VCaP (cell line): ENCODE measurements around the gene ARHGAP42.

Experiments used
- H3K27ac ChIP-seq: fragments of 450-650 bp; 2 replicates; pipeline ENCODE4 v1.5.1; 2017
- TF ChIP-seq, protein P1 (sequence below): fragments of 450-650 bp; conservative IDR thresholded peaks from 2 replicates; pipeline ENCODE4 v1.5.1; 2017; ENCODE audit warnings: mild to moderate bottlenecking, moderate library complexity

Gene ARHGAP42

DNA sequence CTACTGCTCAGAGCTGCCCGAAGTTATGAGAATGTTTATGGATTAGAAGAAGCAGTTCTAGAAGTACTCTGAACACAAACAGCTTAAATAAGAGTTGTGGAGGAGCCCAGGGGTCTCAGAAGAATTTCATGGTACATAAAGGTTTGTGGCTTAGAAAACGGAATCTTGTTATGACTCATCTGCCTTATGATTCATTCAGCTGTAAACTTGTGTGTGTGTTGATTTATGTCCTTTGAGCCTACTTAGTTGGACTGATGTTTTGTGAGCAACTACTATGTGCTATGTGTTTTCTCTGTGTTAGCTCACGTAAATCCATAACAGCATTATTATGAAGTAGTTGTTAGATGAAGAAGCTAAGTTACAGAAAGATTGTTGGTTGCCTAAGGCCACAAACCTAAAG is 238.8 kb downstream of the ARHGAP42 start:
- TF ChIP-seq, protein P1, sequence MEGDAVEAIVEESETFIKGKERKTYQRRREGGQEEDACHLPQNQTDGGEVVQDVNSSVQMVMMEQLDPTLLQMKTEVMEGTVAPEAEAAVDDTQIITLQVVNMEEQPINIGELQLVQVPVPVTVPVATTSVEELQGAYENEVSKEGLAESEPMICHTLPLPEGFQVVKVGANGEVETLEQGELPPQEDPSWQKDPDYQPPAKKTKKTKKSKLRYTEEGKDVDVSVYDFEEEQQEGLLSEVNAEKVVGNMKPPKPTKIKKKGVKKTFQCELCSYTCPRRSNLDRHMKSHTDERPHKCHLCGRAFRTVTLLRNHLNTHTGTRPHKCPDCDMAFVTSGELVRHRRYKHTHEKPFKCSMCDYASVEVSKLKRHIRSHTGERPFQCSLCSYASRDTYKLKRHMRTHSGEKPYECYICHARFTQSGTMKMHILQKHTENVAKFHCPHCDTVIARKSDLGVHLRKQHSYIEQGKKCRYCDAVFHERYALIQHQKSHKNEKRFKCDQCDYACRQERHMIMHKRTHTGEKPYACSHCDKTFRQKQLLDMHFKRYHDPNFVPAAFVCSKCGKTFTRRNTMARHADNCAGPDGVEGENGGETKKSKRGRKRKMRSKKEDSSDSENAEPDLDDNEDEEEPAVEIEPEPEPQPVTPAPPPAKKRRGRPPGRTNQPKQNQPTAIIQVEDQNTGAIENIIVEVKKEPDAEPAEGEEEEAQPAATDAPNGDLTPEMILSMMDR: no peak
- H3K27ac ChIP-seq: no peak overlapping the region

DNA sequence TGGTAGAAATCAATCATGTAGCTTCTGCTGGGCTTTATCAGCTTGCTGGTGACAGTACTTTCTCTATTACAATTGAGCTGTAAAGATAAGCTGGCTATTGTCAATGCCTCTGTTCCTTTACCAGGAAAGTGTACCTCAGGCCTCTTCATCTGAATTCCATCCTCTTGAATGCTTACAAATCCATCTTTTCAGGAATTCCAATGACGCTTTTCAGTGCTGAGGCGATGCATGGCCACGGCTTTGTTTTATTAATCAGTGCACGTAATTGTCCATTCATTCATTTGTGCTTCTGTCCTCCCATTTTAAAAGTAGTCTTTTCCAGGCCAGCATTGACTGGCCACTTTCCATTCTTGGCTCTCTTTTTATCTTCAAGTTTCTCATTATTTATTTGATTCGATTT is 240.5 kb downstream of the ARHGAP42 start:
- TF ChIP-seq, protein P1: no peak
- no peak overlapping the region for H3K27ac ChIP-seq

DNA sequence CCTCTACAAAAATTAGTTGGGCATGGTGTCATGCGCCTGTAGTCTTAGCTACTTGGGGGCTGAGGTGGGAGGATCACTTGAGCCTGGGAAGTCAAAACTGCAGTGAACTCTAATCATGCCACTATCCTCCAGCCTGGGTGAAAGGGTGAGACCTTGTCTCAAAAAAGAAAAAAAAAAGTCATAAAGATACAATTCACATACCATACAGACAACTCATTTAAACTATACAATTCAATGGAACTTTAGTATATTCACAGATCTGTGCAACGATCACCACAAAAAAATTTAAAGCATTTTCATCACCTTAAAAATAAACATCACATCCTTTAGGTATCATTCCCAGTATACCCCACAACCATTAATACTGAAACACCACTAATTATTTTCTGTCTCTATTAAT is 241.3 kb downstream of the ARHGAP42 start:
- TF ChIP-seq, protein P1: no peak
- H3K27ac ChIP-seq: no peak overlapping the region

GRCh38 chr11:100929377-100929776 is 242.3 kb downstream of the ARHGAP42 start:
- TF ChIP-seq, protein P1: no peak
- no peak overlapping the region for H3K27ac ChIP-seq

DNA sequence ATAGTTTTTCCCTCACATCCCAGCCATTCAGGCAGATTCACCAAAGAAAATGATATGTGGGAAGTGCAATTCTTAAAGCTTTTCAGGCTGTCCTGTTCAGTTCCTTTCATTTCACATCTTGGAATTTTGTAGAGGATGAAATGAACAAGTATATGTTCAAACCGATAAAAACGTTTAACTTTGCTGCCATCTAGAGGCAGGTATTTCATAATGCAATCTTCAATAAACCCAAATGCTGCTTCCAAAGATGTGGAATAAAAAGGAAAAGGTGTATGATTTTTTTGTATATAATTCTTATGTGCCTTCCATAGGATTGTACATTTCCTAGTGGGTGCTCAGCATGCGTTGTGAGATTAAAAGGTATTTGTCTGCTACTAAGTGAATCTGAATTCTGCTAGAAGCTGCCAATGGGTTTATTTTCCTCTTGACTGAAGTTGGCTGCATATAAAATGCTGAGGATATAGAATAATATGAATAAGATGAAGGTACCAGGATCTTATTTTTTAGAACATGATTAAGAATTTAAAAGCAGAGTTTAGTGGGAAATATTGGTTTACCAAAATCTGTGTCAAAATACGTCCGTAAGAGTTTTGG is 243.2 kb downstream of the ARHGAP42 start:
- no peak overlapping the region for H3K27ac ChIP-seq
- TF ChIP-seq, protein P1: peak; percentile 74

DNA sequence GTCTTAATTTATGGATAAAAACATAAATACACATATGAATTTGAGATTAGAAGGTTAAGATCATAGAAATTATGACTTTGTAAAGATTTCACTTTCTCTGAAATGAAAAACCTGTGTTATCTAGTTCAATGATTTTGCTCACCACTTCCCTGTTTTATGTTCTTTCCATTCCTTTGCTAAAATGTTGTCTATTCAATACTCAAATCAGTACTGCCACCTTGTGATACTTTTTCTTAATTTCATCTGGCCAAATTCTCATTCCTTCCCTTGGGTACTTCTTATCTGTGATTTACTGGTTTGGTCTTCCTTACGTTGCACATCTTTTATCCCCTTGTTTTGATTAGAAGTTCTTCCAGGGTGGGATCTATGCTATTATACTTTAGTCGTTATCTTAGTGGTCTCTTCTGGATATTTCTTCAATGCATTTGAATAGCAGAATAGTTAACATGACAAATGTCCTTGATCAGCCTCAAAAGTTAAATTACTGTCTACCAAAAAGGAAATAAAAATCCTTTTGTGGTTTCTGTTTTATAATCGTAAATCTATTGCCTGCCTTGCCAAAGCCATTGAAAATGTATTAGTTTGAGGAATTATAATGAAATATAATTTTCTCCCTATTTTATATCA is 245.5 kb downstream of the ARHGAP42 start:
- TF ChIP-seq, protein P1: peak; percentile 78
- no peak overlapping the region for H3K27ac ChIP-seq

DNA sequence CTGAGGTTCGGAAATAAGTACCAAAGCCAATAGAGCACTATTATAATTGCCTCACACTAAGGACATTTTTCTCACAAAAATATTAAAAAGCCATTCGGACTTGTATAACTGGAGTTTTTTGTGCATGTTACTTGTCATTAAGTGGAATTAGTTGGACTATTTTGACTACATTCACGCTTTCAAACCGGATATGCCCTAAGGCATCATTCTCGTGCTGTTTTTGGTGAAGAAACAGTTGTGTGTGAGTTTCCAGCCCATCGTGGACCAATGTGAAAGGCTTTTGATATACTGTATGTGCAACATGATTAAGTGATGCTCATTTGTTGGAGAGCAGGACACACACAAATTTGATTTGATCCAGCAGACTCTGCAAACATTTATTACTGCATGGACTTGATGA is 249.7 kb downstream of the ARHGAP42 start:
- no peak overlapping the region for H3K27ac ChIP-seq
- TF ChIP-seq, protein P1: no peak
